ENCODE results near the gene FNDC7. TPM values are rescaled to one million over a fixed set of nuclear protein-coding genes. Genes with fewer than 3 reads are reported as not detected.

FNDC7 gene
- total and polyA plus RNA-seq, 9 of the 15 experiments (the other 6 are each of a cell fraction or from before 2014, with no cell fraction given): not detected

- TF ChIP-seq, protein P1, sequence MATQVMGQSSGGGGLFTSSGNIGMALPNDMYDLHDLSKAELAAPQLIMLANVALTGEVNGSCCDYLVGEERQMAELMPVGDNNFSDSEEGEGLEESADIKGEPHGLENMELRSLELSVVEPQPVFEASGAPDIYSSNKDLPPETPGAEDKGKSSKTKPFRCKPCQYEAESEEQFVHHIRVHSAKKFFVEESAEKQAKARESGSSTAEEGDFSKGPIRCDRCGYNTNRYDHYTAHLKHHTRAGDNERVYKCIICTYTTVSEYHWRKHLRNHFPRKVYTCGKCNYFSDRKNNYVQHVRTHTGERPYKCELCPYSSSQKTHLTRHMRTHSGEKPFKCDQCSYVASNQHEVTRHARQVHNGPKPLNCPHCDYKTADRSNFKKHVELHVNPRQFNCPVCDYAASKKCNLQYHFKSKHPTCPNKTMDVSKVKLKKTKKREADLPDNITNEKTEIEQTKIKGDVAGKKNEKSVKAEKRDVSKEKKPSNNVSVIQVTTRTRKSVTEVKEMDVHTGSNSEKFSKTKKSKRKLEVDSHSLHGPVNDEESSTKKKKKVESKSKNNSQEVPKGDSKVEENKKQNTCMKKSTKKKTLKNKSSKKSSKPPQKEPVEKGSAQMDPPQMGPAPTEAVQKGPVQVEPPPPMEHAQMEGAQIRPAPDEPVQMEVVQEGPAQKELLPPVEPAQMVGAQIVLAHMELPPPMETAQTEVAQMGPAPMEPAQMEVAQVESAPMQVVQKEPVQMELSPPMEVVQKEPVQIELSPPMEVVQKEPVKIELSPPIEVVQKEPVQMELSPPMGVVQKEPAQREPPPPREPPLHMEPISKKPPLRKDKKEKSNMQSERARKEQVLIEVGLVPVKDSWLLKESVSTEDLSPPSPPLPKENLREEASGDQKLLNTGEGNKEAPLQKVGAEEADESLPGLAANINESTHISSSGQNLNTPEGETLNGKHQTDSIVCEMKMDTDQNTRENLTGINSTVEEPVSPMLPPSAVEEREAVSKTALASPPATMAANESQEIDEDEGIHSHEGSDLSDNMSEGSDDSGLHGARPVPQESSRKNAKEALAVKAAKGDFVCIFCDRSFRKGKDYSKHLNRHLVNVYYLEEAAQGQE (IDR thresholded peaks at IDR 0.05; ENCODE audit: borderline replicate concordance): no peak
- TF ChIP-seq, protein P1 (CRISPR knock-in tag; IDR thresholded peaks at IDR 0.05; ENCODE audit: low read depth): no peak
- TF ChIP-seq CHAMP1 (IDR thresholded peaks at IDR 0.05) (no peak), ARHGAP35 (IDR thresholded peaks at IDR 0.05; ENCODE audit: partially characterized antibody) (no peak), PCBP2 (IDR thresholded peaks at IDR 0.05; ENCODE audit: low read depth, low read length, poor library complexity, severe bottlenecking) (no peak), ZNF696 (CRISPR knock-in tag; conservative IDR thresholded peaks at IDR 0.05) (no peak), KAT8 (IDR thresholded peaks at IDR 0.05; ENCODE audit: low read depth) (no peak), BRD4 (IDR thresholded peaks at IDR 0.05) (0 out of 2 replicates have a peak, but pooled peaks have one; percentile 7), HOXB6 (CRISPR knock-in tag; IDR thresholded peaks at IDR 0.05; ENCODE audit: borderline replicate concordance) (0 out of 2 replicates have a peak, but pooled peaks have one; percentile 10), KDM5B (IDR thresholded peaks at IDR 0.05; ENCODE audit: insufficient replicate concordance, low read depth, low read length) (no peak), KAT7 (CRISPR knock-in tag; IDR thresholded peaks at IDR 0.05; ENCODE audit: borderline replicate concordance) (0 out of 2 replicates have a peak, but pooled peaks have one; percentile 3), NCOA6 (IDR thresholded peaks at IDR 0.05) (peak; percentile 42; the same call in 1 of the 2 replicates), BCOR (IDR thresholded peaks at IDR 0.05) (no peak), ZEB2 (IDR thresholded peaks at IDR 0.05) (no peak), SRSF7 (optimal IDR thresholded peaks at IDR 0.05; ENCODE audit: low read depth, low read length) (no peak)
- TF ChIP-seq, protein P2, sequence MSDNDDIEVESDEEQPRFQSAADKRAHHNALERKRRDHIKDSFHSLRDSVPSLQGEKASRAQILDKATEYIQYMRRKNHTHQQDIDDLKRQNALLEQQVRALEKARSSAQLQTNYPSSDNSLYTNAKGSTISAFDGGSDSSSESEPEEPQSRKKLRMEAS (CRISPR knock-in tag; IDR thresholded peaks at IDR 0.05): no peak
Measured at GRCh38 chr1:108691128-108691941, 21.4 kb upstream of the FNDC7 start (continued).
